K562 (cell line): ENCODE results near the gene OLAH. TPM values are rescaled to one million over a fixed set of nuclear protein-coding genes. Genes with fewer than 3 reads are reported as not detected.

ENCODE experiments used
- CREB1 ChIP-seq, 2 experiments: sonication (generic) in 1 of 2; formaldehyde crosslinking in 1 of 2; IDR thresholded peaks; 2 replicates each; pipeline versions ENCODE4 v1.6.1 to v1.8.0; 2012 to 2022; ENCODE audit warnings: inconsistent platforms in 1 of 2, mild to moderate bottlenecking in 1 of 2, missing genetic modification reagents in 1 of 2, moderate library complexity in 1 of 2
- CXXC5 ChIP-seq: fragments of 250-450 bp; sonication (Bioruptor Pico); IDR thresholded peaks from 2 replicates; pipeline ENCODE4 v1.8.0; 2022; ENCODE audit warnings: inconsistent platforms, mild to moderate bottlenecking, moderate library complexity
- ELF2 ChIP-seq: fragments of 250-450 bp; sonication (Bioruptor Pico); IDR thresholded peaks from 2 replicates; pipeline ENCODE4 v1.5.0; 2021; ENCODE audit warnings: mild to moderate bottlenecking
- GATAD2B ChIP-seq: fragments of 450-650 bp; IDR thresholded peaks from 2 replicates; pipeline ENCODE4 v1.6.1; 2017; ENCODE audit warnings: mild to moderate bottlenecking, borderline replicate concordance
- MCM3 ChIP-seq: fragments of 450-650 bp; IDR thresholded peaks from 2 replicates; pipeline ENCODE4 v1.6.1; 2016
- MED1 ChIP-seq: sonication (generic); formaldehyde crosslinking; IDR thresholded peaks from 2 replicates; pipeline ENCODE4 v1.8.1; 2023; ENCODE audit warnings: missing genetic modification reagents, borderline replicate concordance
- PHB ChIP-seq: fragments of 250-450 bp; sonication (Bioruptor Pico); IDR thresholded peaks from 2 replicates; pipeline ENCODE4 v1.5.0; 2021
- PTBP1 ChIP-seq: fragments of 200-400 bp; formaldehyde crosslinking; IDR thresholded peaks from 2 replicates; pipeline ENCODE4 v1.6.1; 2017; ENCODE audit warnings: low read depth, low read length
- SAFB2 ChIP-seq: fragments of 200-400 bp; formaldehyde crosslinking; IDR thresholded peaks from 2 replicates; pipeline ENCODE4 v1.6.1; 2018; ENCODE audit warnings: borderline replicate concordance, low read length, low read depth, moderate library complexity; ENCODE audit not compliant: severe bottlenecking
- TAF15 ChIP-seq: fragments of 200-400 bp; formaldehyde crosslinking; IDR thresholded peaks from 2 replicates; pipeline ENCODE4 v1.6.1; 2017; ENCODE audit warnings: mild to moderate bottlenecking, low read depth, low read length, moderate library complexity
- ZFP36 ChIP-seq: fragments of 150-350 bp; IDR thresholded peaks from 2 replicates; pipeline ENCODE4 v1.6.1; 2018; ENCODE audit warnings: low read length, low read depth; ENCODE audit not compliant: partially characterized antibody
- ZNF146 ChIP-seq: IDR thresholded peaks from one replicate; pipeline ENCODE4 v1.6.1; 2018; ENCODE audit warnings: missing compliant biosample characterization; ENCODE audit not compliant: unreplicated experiment
- ZNF436 ChIP-seq: fragments of 250-450, 450-650 bp; sonication (Bioruptor Pico); formaldehyde crosslinking; IDR thresholded peaks from 2 replicates; pipeline ENCODE4 v1.7.0; 2020; ENCODE audit warnings: mild to moderate bottlenecking
- ZNF507 ChIP-seq: conservative IDR thresholded peaks from 2 replicates; pipeline ENCODE4 v1.6.1; 2017; ENCODE audit warnings: missing genetic modification characterization, missing compliant biosample characterization
- polyA plus RNA-seq, 8 experiments: library from polyadenylated mRNA; depleted of rRNA in 4 of 8; stranded (reverse) in 5 of 8; unstranded in 3 of 8; fragments of >200 nt; fragmentation: Nextera tagmentation in 2 of 8; fragmentation: Illumina TruSeq in 1 of 8; extraction: Ambion mirVana in 2 of 8; extraction: Trizol in 1 of 8; gene quantifications; 2 replicates each; pipeline versions ENCODE4 v1.2.1 to v1.2.3, GENCODE V29; 2011 to 2014; ENCODE audit warnings: inconsistent platforms in 1 of 8, missing spikeins in 1 of 8
- total RNA-seq, 7 experiments: library from RNA; depleted of rRNA in 6 of 7; stranded (reverse); fragments of >200 nt in 6 of 7; fragmentation: Illumina TruSeq in 2 of 7; extraction: Trizol in 2 of 7; gene quantifications; 2 replicates each; pipeline versions ENCODE4 v1.2.1 to v1.2.3, GENCODE V29; 2011 to 2021; ENCODE audit warnings: low replicate concordance in 1 of 7
- TF ChIP-seq, protein P1 (sequence below): sonication (generic); formaldehyde crosslinking; IDR thresholded peaks from 2 replicates; pipeline ENCODE4 v1.8.0; 2022; ENCODE audit warnings: mild to moderate bottlenecking, missing genetic modification reagents
- TF ChIP-seq, protein P2 (sequence below): fragments of 450-650 bp; formaldehyde crosslinking; IDR thresholded peaks from 2 replicates; pipeline ENCODE4 v1.4.0; 2022; ENCODE audit warnings: missing genetic modification characterization
- TF ChIP-seq, protein P3 (sequence below): fragments of 250-450 bp; sonication (Bioruptor Pico); IDR thresholded peaks from 2 replicates; pipeline ENCODE4 v1.5.0; 2022; ENCODE audit warnings: mild to moderate bottlenecking
- TF ChIP-seq, protein P4 (sequence below), 2 experiments: fragments of 450-650 bp; conservative IDR thresholded peaks; 2 replicates each; pipeline ENCODE4 v1.6.1; 2017; ENCODE audit warnings: mild to moderate bottlenecking in 2 of 2, moderate library complexity in 2 of 2

OLAH gene
- total and polyA plus RNA-seq, 9 of the 15 experiments (the other 6 are each of a cell fraction or from before 2014, with no cell fraction given): 0.11 to 0.45 (median 0.18) TPM; not detected in 3

DNA sequence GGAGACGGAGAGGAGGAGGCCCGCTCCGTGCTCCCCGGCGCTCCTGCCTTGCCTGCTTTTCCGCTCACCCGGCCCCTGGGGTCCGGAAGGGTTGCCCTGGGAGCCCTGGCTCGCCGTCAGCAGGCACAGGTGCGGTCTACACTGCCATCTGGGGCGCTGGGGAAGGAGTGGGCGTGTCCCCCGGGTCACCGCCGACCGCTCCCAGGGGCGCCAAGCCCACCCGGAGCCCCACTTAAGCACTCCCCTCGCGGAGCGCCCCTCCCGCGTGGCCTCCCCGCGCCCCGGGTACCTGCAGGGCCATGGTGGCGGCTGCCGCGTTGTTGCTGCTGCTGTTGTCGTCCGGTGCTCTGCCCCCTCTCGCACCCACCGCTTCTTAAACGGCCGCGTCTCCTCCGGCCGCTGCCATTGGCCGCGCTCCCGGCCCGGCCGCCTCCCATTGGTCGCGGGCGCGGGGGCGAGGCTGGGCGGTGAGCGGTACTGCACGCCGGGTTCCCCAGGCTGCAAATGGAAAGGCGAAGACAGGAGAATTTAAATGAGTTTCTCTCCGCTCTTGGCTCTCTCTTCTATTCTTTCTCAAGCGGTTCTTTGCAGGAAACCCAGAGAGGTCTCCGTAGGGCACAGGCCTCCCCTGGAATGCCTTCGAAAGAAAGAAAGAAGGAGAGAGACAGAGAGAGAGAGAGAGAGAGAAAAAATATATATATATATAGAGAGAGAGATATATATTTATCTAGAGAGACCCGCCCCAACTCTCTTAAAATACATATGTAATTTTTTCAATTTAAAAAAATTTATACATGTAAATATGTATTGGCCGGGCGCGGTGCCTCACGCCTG, 44.9 kb downstream of the OLAH start, which contains the start of gene ACBD7 (continued):
- peak; percentile 73 for TF ChIP-seq CXXC5 (CRISPR knock-in tag)
- TF ChIP-seq ZNF146 (CRISPR knock-in tag): no peak
- TF ChIP-seq PHB (CRISPR knock-in tag): no peak
- no peak for TF ChIP-seq ZNF507 (tag)
- TF ChIP-seq ELF2: no peak
- TF ChIP-seq, protein P1, sequence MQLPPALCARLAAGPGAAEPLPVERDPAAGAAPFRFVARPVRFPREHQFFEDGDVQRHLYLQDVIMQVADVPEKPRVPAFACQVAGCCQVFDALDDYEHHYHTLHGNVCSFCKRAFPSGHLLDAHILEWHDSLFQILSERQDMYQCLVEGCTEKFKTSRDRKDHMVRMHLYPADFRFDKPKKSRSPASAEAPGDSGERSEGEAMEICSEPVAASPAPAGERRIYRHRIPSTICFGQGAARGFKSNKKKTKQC (CRISPR knock-in tag): 0 out of 2 replicates have a peak, but pooled peaks have one; percentile 46
- TF ChIP-seq SAFB2: no peak
- no peak for TF ChIP-seq GATAD2B
- TF ChIP-seq, protein P2, sequence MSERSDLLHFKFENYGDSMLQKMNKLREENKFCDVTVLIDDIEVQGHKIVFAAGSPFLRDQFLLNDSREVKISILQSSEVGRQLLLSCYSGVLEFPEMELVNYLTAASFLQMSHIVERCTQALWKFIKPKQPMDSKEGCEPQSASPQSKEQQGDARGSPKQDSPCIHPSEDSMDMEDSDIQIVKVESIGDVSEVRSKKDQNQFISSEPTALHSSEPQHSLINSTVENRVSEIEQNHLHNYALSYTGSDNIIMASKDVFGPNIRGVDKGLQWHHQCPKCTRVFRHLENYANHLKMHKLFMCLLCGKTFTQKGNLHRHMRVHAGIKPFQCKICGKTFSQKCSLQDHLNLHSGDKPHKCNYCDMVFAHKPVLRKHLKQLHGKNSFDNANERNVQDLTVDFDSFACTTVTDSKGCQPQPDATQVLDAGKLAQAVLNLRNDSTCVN (CRISPR knock-in tag): no peak
- TF ChIP-seq ZNF436 (CRISPR knock-in tag): no peak
- TF ChIP-seq TAF15: no peak
- TF ChIP-seq PTBP1: no peak
- TF ChIP-seq, protein P3, sequence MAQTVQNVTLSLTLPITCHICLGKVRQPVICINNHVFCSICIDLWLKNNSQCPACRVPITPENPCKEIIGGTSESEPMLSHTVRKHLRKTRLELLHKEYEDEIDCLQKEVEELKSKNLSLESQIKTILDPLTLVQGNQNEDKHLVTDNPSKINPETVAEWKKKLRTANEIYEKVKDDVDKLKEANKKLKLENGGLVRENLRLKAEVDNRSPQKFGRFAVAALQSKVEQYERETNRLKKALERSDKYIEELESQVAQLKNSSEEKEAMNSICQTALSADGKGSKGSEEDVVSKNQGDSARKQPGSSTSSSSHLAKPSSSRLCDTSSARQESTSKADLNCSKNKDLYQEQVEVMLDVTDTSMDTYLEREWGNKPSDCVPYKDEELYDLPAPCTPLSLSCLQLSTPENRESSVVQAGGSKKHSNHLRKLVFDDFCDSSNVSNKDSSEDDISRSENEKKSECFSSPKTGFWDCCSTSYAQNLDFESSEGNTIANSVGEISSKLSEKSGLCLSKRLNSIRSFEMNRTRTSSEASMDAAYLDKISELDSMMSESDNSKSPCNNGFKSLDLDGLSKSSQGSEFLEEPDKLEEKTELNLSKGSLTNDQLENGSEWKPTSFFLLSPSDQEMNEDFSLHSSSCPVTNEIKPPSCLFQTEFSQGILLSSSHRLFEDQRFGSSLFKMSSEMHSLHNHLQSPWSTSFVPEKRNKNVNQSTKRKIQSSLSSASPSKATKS (CRISPR knock-in tag): no peak
- no peak for TF ChIP-seq MED1
- TF ChIP-seq CREB1 (IDR thresholded peaks at IDR 0.05): peak; percentile 22; the same call in 1 of the 2 replicates
- no peak for TF ChIP-seq CREB1 (CRISPR knock-in tag; IDR thresholded peaks at IDR 0.05)
- no peak for TF ChIP-seq MCM3
- TF ChIP-seq, protein P4, sequence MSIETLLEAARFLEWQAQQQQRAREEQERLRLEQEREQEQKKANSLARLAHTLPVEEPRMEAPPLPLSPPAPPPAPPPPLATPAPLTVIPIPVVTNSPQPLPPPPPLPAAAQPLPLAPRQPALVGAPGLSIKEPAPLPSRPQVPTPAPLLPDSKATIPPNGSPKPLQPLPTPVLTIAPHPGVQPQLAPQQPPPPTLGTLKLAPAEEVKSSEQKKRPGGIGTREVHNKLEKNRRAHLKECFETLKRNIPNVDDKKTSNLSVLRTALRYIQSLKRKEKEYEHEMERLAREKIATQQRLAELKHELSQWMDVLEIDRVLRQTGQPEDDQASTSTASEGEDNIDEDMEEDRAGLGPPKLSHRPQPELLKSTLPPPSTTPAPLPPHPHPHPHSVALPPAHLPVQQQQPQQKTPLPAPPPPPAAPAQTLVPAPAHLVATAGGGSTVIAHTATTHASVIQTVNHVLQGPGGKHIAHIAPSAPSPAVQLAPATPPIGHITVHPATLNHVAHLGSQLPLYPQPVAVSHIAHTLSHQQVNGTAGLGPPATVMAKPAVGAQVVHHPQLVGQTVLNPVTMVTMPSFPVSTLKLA (conservative IDR thresholded peaks at IDR 0.05): peak; percentile 27 to 69; a peak in 3 of 4 replicates
- TF ChIP-seq ZFP36: no peak
